ENCODE results near the gene PDE1A.

The PDE1A gene

DNA sequence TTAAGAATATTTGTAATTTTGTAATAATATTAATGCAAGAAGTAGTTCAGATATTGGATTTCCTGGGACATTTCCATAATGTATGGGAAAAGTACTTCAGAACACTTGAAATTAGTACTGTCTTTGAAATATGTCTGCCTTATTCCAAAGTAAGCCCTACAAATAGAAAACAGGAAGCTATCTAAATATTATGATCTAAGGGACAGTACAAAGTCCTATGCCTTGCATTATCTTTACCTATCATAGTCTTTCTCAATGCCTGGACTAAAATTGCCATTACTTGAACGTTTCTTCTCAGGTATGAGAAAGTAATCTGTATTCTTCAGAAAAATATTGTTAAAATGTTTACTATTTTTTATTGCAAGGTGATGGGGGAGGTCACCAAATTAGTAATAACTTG, 328.2 kb downstream of the PDE1A start:
- TF ChIP-seq POLR2AphosphoS5 (IDR thresholded peaks at IDR 0.05; ENCODE audit: low read depth, low read length) (no peak), TAF1 (IDR thresholded peaks at IDR 0.05; ENCODE audit: borderline replicate concordance, insufficient read depth, low read length) (no peak)
- TF ChIP-seq, protein P1, sequence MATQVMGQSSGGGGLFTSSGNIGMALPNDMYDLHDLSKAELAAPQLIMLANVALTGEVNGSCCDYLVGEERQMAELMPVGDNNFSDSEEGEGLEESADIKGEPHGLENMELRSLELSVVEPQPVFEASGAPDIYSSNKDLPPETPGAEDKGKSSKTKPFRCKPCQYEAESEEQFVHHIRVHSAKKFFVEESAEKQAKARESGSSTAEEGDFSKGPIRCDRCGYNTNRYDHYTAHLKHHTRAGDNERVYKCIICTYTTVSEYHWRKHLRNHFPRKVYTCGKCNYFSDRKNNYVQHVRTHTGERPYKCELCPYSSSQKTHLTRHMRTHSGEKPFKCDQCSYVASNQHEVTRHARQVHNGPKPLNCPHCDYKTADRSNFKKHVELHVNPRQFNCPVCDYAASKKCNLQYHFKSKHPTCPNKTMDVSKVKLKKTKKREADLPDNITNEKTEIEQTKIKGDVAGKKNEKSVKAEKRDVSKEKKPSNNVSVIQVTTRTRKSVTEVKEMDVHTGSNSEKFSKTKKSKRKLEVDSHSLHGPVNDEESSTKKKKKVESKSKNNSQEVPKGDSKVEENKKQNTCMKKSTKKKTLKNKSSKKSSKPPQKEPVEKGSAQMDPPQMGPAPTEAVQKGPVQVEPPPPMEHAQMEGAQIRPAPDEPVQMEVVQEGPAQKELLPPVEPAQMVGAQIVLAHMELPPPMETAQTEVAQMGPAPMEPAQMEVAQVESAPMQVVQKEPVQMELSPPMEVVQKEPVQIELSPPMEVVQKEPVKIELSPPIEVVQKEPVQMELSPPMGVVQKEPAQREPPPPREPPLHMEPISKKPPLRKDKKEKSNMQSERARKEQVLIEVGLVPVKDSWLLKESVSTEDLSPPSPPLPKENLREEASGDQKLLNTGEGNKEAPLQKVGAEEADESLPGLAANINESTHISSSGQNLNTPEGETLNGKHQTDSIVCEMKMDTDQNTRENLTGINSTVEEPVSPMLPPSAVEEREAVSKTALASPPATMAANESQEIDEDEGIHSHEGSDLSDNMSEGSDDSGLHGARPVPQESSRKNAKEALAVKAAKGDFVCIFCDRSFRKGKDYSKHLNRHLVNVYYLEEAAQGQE (IDR thresholded peaks at IDR 0.05; ENCODE audit: insufficient read depth in 1 of 2, low read depth in 2 of 2, low read length in 2 of 2): no peak

DNA sequence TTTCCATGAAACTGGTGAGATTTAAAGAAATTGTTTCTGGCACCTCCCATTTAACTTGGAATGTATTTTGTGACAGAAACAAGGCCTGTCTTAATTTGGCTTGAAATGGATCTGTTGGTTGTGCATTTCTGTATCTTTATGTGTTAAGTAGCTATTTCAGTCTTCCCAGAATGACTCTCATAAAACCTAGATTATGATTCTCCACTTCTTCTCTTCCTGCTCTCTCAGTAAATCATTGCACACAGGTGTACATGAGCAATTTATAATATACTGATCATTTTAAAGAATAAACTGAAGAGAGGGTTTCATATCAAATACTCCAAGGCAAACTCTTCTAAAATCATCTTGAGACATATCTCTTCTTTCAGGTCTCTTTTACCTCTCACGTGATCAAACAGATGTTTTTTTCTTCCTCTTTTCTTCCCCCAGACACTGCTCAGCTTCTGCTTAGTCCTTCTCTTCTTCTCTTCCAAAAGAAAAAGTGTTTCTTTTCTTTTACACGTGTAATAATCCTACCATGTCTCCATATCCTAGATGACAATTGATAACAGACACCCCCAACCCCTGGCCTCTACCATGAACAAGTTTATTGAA, 329.2 kb downstream of the PDE1A start:
- TF ChIP-seq POLR2AphosphoS5 (IDR thresholded peaks at IDR 0.05; ENCODE audit: low read depth, low read length) (no peak), TAF1 (IDR thresholded peaks at IDR 0.05; ENCODE audit: borderline replicate concordance, insufficient read depth, low read length) (no peak), FOXP2 (optimal IDR thresholded peaks at IDR 0.05; ENCODE audit: borderline replicate concordance, extremely low read depth, extremely low read length, insufficient read depth) (no peak), SIN3A (IDR thresholded peaks at IDR 0.05; ENCODE audit: borderline replicate concordance, insufficient read depth, low read length) (no peak)
- TF ChIP-seq, protein P1 (IDR thresholded peaks at IDR 0.05; ENCODE audit: insufficient read depth in 1 of 2, low read depth in 2 of 2, low read length in 2 of 2): no peak

DNA sequence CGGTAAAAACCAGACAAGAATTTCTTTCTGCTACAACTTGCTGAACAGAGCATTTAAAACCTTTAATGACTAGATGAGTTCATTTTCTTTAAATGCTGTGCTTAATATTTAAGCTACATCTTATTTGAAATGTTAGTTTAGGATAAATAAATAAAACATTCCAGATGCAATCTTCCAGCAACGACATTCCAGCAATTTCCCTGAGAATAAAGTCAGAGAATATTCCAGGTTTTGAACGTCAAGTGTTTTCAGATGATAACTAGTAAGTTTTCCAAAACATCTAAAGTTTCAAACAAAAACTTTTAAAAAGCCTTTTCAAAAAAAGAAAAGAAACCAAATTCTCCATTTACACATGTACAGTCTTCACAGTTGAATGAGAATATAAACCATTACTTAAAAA, 336.4 kb downstream of the PDE1A start:
- TF ChIP-seq POLR2AphosphoS5 (IDR thresholded peaks at IDR 0.05; ENCODE audit: low read depth, low read length): no peak
- TF ChIP-seq SIN3A (IDR thresholded peaks at IDR 0.05; ENCODE audit: borderline replicate concordance, insufficient read depth, low read length): no peak
- TF ChIP-seq, protein P1 (IDR thresholded peaks at IDR 0.05; ENCODE audit: insufficient read depth in 1 of 2, low read depth in 2 of 2, low read length in 2 of 2): no peak
- no peak for TF ChIP-seq TAF1 (IDR thresholded peaks at IDR 0.05; ENCODE audit: borderline replicate concordance, insufficient read depth, low read length)
- TF ChIP-seq FOXP2 (optimal IDR thresholded peaks at IDR 0.05; ENCODE audit: borderline replicate concordance, extremely low read depth, extremely low read length, insufficient read depth): no peak
